Hepatocyte (in vitro differentiated cells): ENCODE results near the gene AUTS2. TPM values are rescaled to one million over a fixed set of nuclear protein-coding genes. Genes with fewer than 3 reads are reported as not detected.

ENCODE experiments used
- DNase-seq: peaks from one replicate; pipeline ENCODE4 v3.0.0-alpha.2; 2016; ENCODE audit warnings: low spot score
- H2AFZ ChIP-seq: fragments of 200-600 bp; sonication (generic); 2 replicates; pipeline ENCODE4 v1.6.0; 2016; ENCODE audit warnings: antibody characterized with exemption, mild to moderate bottlenecking
- H3K27ac ChIP-seq: fragments of 200-600 bp; sonication (generic); 2 replicates; pipeline ENCODE4 v1.5.1; 2016; ENCODE audit warnings: mild to moderate bottlenecking
- H3K27me3 ChIP-seq: fragments of 200-600 bp; sonication (generic); 2 replicates; pipeline ENCODE4 v1.6.1; 2016
- H3K36me3 ChIP-seq: fragments of 200-600 bp; sonication (generic); replicated peaks from 2 replicates; pipeline ENCODE4 v1.5.1; 2016; ENCODE audit warnings: low read depth; ENCODE audit not compliant: insufficient read depth
- H3K4me1 ChIP-seq: fragments of 200-600 bp; sonication (generic); 2 replicates; pipeline ENCODE4 v1.5.1; 2016; ENCODE audit warnings: mild to moderate bottlenecking, moderate library complexity; ENCODE audit not compliant: insufficient read depth
- H3K4me2 ChIP-seq: fragments of 200-600 bp; sonication (generic); 2 replicates; pipeline ENCODE4 v1.6.0; 2016
- H3K4me3 ChIP-seq: fragments of 200-600 bp; sonication (generic); 2 replicates; pipeline ENCODE4 v1.5.1; 2016; ENCODE audit warnings: mild to moderate bottlenecking
- H3K79me2 ChIP-seq: fragments of 200-600 bp; sonication (generic); 2 replicates; pipeline ENCODE4 v1.6.0; 2017; ENCODE audit warnings: mild to moderate bottlenecking
- H3K9me2 ChIP-seq: fragments of 200-600 bp; sonication (generic); replicated peaks from 2 replicates; pipeline ENCODE4 v1.6.0; 2017; ENCODE audit warnings: mild to moderate bottlenecking; ENCODE audit not compliant: insufficient read depth
- H3K9me3 ChIP-seq: fragments of 200-600 bp; sonication (generic); 2 replicates; pipeline ENCODE4 v1.5.1; 2016; ENCODE audit warnings: low read depth, mild to moderate bottlenecking
- H4K20me1 ChIP-seq: fragments of 200-600 bp; sonication (generic); 2 replicates; pipeline ENCODE4 v1.6.0; 2016; ENCODE audit warnings: mild to moderate bottlenecking; ENCODE audit not compliant: insufficient read depth, poor library complexity, severe bottlenecking
- EZH2 ChIP-seq: fragments of 200-600 bp; sonication (generic); IDR thresholded peaks from 2 replicates; pipeline ENCODE4 v1.6.1; 2016; ENCODE audit warnings: antibody characterized with exemption, mild to moderate bottlenecking, borderline replicate concordance
- EZH2phosphoT487 ChIP-seq: fragments of 200-600 bp; sonication (generic); IDR thresholded peaks from one replicate; pipeline ENCODE4 v1.6.1; 2018; ENCODE audit warnings: antibody characterized with exemption, mild to moderate bottlenecking, low read depth, moderate library complexity; ENCODE audit not compliant: unreplicated experiment, severe bottlenecking
- whole genome bisulfite sequencing: methylation state at CpG from one replicate; pipeline ENCODE4 v1.1.6; 2016; ENCODE audit warnings: low lambda C conversion rate; ENCODE audit errors: missing lambda C conversion rate; 5-methylcytosine and 5-hydroxymethylcytosine counted together
- polyA plus RNA-seq: library from polyadenylated mRNA; unstranded; fragments of >200 nt; fragmentation: Nextera tagmentation; extraction: Ambion mirVana; gene quantifications from 2 replicates; pipeline ENCODE4 v1.2.1, GENCODE V29; 2016
- total RNA-seq: library from RNA; depleted of rRNA; stranded (reverse); fragments of >200 nt; gene quantifications from 2 replicates; pipeline ENCODE4 v1.2.3, GENCODE V29; 2014
- TF ChIP-seq, protein P1 (sequence below): fragments of 200-600 bp; sonication (generic); IDR thresholded peaks from 2 replicates; pipeline ENCODE4 v1.5.1; 2016; ENCODE audit warnings: antibody characterized with exemption, mild to moderate bottlenecking; ENCODE audit not compliant: poor library complexity

AUTS2 gene
- total and polyA plus RNA-seq, 2 experiments from 2014 or later, result 34.4 to 40.9 TPM

DNA sequence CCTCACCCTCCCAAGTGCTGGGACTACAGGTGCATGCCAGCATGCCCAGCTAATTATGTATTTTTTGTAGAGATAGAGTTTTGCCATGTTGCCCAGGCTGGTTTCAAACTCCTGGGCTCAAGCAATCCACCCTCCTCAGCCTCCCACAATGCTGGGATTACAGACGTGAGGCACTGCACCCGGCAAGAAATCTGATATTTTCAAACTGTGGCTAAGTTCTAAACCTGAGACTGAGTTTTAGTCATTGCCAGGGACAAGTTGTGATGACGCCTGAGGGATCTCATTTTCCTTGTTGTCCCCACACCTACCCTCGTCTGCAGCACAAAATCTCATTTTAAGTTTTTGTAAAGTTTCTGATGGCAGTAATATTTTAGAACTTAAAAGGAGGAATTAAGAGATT lies 9.8 kb downstream of the AUTS2 start:
- Histone ChIP-seq H3K4me2 (no peak overlapping the region), H3K9me2 (no peaks in the 10 kb centered on the region), H3K4me3 (no peak overlapping the region), H3K9me3 (no peaks in the 10 kb centered on the region), H3K36me3 (no peaks in the 10 kb centered on the region), H3K27me3 (peaks cover 7% of the 10 kb centered on the region), H3K4me1 (no peaks in the 10 kb centered on the region), H3K79me2 (peaks cover 75% of the 10 kb centered on the region), H2AFZ (no peak overlapping the region), H3K27ac (no peak overlapping the region), H4K20me1 (peaks cover 12% of the 10 kb centered on the region)
- TF ChIP-seq, protein P1, sequence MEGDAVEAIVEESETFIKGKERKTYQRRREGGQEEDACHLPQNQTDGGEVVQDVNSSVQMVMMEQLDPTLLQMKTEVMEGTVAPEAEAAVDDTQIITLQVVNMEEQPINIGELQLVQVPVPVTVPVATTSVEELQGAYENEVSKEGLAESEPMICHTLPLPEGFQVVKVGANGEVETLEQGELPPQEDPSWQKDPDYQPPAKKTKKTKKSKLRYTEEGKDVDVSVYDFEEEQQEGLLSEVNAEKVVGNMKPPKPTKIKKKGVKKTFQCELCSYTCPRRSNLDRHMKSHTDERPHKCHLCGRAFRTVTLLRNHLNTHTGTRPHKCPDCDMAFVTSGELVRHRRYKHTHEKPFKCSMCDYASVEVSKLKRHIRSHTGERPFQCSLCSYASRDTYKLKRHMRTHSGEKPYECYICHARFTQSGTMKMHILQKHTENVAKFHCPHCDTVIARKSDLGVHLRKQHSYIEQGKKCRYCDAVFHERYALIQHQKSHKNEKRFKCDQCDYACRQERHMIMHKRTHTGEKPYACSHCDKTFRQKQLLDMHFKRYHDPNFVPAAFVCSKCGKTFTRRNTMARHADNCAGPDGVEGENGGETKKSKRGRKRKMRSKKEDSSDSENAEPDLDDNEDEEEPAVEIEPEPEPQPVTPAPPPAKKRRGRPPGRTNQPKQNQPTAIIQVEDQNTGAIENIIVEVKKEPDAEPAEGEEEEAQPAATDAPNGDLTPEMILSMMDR, result no peak
- no peak for TF ChIP-seq EZH2phosphoT487
- no peak for TF ChIP-seq EZH2
- WGBS, result 72% methylated on average over 4 of the region's 4 CpGs
- DNase-seq, result no peak

DNA sequence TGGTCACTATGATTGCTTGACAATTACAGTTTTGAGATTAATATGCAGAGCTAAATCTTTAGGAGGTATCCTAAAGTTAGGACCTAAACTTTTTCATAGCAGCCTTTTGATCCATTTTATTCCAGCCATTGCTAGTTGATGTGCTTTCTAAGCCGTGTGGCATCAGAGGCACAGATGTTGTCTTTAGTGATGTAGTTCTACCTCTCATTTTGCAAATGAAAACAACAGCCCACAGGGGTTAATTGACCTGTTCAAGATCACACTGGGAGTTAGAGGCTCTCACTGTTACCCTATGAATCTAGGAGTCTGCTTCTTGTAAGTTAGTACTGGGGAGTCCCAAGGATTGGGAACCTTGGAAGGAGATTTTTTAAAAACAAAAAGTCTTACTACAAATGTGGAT lies 10.6 kb downstream of the AUTS2 start:
- Histone ChIP-seq H3K79me2 (peaks cover 77% of the 10 kb centered on the region), H3K36me3 (no peaks in the 10 kb centered on the region), H2AFZ (no peak overlapping the region), H4K20me1 (peaks cover 16% of the 10 kb centered on the region), H3K9me3 (no peaks in the 10 kb centered on the region), H3K9me2 (no peaks in the 10 kb centered on the region), H3K4me1 (no peaks in the 10 kb centered on the region), H3K4me2 (no peak overlapping the region), H3K4me3 (no peak overlapping the region), H3K27me3 (peaks cover 10% of the 10 kb centered on the region), H3K27ac (no peak overlapping the region)
- TF ChIP-seq EZH2, result no peak
- TF ChIP-seq EZH2phosphoT487, result no peak
- TF ChIP-seq, protein P1, result no peak
- 53% methylated on average over 1 of the region's 1 CpG for WGBS
- no peak for DNase-seq

DNA sequence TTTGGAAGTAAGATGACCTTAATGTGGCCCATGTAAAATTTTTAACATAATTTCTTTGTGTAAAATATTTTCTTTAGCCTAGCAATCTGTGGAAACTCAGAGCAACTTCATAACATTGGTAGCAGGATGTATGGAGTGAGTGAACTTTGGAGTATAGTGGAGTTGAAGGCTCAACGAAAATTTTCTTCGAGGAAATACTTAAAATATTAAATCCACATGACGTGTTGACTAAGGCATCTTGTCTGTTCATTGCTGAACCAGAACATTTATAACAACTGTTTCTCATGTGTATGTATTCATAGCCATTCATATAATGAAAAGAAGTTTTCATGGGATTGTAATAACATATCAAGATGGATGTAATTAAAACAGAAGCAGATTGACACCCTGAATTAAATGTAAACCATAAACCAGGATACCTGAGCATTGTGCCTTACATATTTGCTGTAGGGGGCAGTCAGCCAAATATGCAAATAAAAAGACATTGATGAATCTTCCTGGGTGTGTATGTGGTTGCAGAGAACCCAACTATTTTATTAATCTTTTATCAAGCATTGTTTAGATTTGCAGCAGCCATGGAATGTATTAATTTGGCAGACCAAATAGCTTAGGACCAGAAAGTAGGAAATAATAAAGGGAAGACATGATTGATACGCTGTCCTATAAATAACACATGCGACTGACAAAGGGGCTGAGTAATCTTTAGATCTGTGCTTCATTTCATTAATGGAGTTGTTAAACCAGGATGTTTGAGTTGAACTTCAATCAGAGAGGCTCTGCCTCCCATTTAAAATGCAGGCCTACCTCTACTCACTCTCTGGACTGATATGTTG lies 11.5 kb downstream of the AUTS2 start:
- no peaks in the 10 kb centered on the region for H3K9me2 ChIP-seq

More for the DNA sequence above, 11.5 kb downstream of the AUTS2 start:
- Histone ChIP-seq H3K79me2 (peaks cover 75% of the 10 kb centered on the region), H3K36me3 (no peaks in the 10 kb centered on the region), H3K4me2 (no peak overlapping the region), H4K20me1 (peaks cover 18% of the 10 kb centered on the region), H3K4me3 (no peak overlapping the region), H3K27me3 (peaks cover 10% of the 10 kb centered on the region), H2AFZ (no peak overlapping the region), H3K27ac (no peak overlapping the region), H3K4me1 (no peaks in the 10 kb centered on the region), H3K9me3 (no peaks in the 10 kb centered on the region)
- no peak for DNase-seq
- WGBS, result 84% methylated on average over 5 of the region's 5 CpGs
- TF ChIP-seq EZH2phosphoT487 (no peak), EZH2 (no peak)
- TF ChIP-seq, protein P1, result no peak
